ENCODE data around the gene DPP6. TPM values are rescaled to one million over a fixed set of nuclear protein-coding genes. Genes with fewer than 3 reads are reported as not detected.
"Not testable (repeated sequence)": the region's sequence is repeated elsewhere in the genome, so short reads cannot be mapped to it uniquely, and the experiment has no call there.

DPP6 gene
- total RNA-seq, 1 donor from 2014 or later: not detected

DNA sequence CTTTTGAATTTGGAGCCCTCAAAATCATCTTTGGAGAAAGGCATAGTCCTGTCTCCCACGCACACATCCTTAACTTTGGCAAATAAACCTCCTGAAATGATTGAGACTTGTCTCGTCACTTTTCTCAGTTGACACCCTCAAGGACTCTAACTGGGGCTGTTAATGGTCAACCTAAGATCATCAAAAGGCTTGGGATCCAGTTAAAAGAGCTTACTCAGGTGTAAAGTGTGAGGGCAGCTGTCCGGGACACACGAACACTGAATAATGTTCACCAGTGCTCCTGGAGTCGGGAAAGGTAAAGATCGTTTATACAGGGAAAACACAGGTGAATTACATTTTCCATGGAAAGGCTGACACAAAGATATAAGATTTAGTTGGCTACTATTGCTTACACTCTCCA, 866.1 kb downstream of the DPP6 start:
- no peak for DNase-seq (ENCODE audit: low read depth)

DNA sequence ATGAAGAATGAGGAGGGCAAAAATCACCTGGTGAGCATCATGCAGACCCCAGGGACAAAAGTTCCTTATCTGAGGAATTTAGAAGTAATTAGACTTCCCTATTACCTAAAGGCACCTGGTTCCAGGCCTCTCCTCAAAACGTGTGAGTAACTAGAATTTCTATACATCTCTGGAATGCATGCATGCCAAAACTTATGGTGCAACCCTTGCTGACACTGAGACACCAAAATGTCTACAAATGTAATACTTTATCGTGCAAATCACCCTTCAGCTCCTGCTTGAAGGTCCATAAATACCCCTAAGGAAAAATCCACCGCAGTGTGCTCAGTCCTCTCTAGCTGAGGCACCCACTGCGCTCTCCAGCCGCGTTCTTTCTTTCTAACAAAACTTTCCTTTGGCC, 866.5 kb downstream of the DPP6 start:
- no peak for DNase-seq (ENCODE audit: low read depth)

DNA sequence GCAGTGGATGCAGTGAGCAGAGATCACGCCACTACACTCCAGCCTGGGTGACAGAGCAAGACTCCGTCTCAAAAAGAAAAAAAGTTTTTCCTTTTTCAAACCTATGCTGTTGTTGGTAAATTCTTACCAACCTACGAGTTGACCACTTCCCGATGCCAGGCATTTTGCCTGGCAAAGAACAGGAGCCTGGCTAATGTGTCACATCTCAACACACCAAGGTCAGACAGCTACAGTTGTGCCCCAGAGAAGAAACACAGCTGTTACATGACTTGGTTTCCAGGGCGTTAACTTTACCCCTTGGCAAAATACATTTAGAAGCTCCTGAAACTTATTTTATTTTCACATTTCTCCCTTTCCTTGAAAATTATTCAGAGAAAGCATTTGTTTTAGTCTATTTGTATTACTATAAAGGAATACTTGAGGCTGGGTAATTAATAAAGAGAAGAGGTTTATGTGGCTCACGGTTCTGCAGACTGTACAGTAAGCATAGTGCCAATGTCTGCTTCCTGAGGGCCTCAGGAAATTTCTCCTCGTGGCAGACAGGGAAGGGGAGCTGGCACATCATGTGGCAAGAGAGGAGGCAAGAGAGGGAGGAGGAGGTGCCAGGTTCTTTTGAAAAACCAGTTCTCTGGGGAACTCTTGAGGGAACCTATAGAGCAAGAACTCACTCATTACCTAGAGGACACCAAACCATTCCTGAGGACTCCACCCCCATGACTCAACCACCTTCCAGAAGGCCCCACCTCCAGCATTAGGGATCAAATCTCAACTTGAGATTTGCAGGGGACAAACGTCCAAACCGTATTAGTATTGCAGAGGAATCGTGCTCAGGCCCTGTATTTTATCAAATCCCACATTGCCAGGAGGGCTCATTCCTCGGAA, 867.4 kb downstream of the DPP6 start:
- peak; percentile 67 for DNase-seq (ENCODE audit: low read depth)

DNA sequence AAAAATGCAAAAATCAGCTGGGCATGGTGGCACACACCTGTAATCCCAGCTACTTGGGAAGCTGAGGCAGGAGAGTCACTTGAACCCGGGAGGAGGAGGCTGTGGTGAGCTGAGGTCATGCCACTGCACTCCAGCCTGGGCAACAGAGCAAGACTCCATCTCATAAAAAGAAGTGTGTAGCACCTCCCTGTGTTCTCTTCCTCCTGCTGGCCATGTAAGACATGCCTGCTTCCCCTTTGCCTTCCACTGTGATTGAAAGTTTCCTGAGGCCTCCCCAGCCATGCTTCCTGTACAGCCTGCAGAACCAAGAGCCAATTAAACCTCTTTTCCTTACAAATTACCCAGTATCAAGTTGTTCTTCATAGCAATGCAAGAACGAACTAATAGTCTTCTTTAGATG, 870.3 kb downstream of the DPP6 start:
- not testable (repeated sequence) for DNase-seq (ENCODE audit: low read depth)

DNA sequence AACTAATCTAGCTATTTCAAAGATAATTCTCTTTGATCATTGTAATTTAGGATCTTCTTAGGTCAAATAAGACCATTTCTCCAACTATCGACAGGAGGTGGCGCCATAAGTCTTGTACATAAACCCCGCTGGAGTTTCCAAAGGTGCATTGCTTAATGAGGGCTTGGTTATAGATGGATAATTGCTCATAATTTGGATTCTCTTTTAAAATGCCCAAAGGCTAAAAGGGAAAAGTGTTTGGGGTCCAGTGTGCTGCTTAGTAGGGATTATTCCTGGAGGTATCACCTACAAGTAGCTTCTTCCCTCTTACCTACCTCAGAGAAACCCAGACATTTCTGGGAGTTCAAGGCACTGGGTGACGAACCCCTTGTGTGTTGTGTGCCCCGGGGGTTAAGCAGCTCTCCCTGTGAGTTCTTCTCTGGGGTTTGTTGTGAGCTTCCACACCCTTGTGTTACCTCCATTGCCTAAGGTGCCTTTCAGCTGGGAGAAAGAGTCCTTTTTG, 875.5 kb downstream of the DPP6 start:
- peak; percentile 91 for DNase-seq (ENCODE audit: low read depth)

DNA sequence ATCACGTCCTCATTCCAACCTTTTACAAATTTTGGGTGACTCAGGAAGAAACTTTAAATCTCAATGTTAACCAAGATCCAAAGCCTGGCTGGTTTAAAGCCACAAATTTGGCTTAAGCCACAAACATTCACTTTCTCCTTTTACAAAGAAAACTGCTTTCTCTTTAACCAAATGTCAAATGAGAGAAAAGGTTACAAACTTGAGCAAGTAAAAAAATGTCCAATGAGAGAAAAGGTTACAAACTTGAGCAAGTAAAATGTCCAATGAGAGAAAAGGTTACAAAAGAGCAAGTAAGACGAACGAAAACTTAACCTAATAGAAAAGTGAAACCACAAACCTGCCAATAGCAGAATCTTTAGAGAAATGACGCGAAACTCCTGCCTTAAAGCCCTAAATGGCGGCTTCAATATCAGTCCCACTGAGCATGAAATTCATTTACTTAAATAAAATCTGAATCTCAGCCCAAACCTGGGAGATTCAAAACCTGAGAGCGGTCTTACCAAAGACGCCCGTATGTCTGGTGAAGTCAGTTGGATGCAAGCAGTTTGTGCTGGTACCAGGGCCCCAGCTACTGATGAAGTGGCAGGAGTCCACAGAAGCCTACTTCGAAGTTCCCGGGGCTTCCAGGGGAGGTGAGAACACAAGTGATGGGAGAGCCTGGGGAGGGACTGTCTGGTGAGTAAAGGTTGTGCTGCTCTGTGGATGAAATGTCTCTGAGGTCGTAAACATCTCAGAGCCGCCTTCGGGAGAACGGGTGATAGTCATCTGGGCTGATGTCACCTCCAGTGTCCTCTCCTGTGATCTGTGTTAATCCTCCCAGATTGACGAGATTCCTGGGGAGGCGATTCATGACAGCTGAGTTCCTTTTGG, 876.2 kb downstream of the DPP6 start:
- DNase-seq (ENCODE audit: low read depth): peak; percentile 97

DNA sequence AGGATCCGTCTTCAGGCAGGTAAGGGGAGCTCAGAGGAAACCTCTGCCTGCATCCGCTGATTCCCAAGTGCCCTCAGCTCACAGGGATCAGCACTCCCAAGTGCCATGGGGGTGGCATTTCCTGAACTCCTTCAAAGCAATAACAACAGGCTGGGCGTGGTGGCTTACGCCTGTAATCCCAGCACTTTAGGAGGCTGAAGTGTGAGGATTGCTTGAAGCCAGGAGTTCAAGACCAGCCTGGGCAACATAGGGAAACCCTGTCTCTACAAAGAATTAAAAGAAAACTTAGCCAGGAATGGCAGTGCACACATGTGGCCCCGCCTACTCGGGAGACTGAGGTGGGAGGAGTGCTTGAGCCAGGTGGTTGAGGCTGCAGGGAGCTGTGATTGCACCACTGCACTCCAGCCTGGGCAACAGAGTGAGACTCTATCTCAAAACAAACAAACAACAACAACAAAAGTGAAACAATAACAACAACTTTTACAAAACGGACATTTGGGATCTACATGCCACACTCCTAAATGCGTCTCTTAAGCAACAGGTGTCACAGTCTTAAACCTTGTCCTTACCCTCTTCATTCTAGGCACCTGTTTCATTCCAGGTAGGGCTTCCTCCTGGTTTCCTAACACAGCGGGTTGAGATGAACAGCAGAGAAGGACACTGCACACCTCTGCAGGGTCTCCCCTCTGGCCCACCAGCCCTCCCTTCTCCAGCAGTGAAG, 877.0 kb downstream of the DPP6 start:
- DNase-seq (ENCODE audit: low read depth): no peak

DNA sequence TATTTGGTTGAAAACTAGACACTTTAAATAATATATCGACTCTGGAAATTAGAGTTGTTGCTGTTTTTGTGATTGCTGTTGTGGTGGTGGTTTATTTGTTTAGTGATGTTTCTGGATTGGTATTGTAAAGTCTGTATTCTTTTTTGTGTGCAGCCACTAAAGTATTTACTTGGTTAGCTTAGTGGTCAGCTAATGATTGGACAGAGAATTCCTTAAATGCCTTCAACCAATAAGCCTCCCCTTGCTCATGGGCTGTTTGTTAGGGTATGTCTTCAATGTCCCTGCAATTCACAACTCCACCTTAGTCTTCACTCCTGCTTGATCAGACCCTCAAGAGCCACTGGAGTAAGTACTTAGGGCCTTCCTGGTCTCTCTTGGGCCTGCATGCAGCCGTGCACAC, 879.7 kb downstream of the DPP6 start:
- peak; percentile 29 for DNase-seq (ENCODE audit: low read depth)

DNA sequence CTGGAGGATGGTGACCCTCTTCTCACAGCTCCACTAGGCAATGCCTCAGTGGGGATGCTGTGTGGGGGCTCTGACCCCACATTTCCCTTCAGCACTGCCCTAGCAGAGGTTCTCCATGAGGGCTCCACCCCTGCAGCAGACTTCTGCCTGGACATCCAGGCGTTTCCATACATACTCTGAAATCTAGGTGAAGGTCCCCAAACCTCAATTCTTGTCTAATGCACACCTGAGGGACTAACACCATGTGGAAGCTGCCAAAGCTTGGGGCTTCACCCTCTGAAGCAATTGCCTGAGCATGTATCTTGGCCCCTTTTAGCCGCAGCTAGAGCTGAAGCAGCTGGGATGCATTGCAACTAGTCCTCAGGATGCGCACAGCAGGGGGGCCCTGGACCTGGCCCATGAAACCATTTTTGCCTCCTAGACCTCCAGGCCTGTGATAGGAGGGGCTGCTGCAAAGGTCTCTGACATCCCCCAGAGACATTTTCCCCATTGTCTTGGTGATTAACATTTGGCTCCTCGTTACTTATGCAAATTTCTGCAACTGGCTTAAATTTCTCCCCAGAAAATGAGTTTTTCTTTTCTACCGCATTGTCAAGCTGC, 882.3 kb downstream of the DPP6 start:
- not testable (repeated sequence) for DNase-seq (ENCODE audit: low read depth)

DNA sequence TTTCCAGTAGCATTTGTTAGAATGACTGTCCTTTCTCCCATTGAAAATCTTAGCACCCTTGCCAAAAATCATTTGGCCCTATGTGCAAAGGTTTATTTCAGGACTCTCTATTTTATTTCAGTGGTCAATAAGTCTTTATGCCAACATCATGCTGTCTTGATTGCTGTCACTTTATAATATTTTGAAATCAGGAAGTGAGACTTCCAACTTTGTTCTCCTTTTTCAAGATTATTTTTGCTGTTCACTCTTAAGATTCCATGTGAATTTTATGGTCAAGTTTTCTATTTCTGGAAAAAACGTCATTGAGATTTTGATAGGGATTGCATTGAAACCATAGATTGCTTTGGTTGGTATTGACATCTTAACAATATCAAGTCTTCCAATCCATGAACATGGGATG, 885.6 kb downstream of the DPP6 start:
- DNase-seq (ENCODE audit: low read depth): no peak

DNA sequence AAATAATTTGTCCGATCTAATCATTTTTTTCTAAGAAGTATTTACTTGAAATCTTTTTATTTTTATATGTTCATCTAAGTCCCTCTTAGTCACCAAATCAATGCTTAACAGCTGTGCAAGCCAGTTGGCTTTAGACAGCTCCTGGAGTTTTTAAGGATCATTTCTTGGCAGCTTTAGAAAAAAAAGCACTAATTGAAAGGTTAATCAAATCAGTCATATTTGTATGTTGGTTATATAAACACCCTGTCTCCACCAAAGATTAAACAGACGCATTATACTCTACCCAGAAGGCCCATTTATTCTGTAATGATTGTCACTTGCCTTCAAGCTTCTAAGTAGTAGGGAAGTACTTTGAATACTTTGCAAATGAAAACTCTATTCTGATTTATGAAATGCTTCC, 890.5 kb downstream of the DPP6 start:
- no peak for DNase-seq (ENCODE audit: low read depth)
